Transverse colon (tissue), 4 donors: ENCODE measurements around the gene SLC16A4. TPM values are rescaled to one million over a fixed set of nuclear protein-coding genes. Genes with fewer than 3 reads are reported as not detected.

ENCODE experiments used
- DNase-seq: peaks from one replicate; pipeline ENCODE4 v3.0.0-alpha.2; 2019
- H3K27ac ChIP-seq, 4 donors: fragments of 200-600 bp; sonication (generic); 2 replicates each; pipeline ENCODE4 v1.5.1; 2016 to 2018; ENCODE audit warnings: inconsistent platforms in 4 of 4
- H3K27me3 ChIP-seq: fragments of 200-600 bp; sonication (generic); 2 replicates; pipeline ENCODE4 v1.5.1; 2017; ENCODE audit warnings: inconsistent platforms
- H3K36me3 ChIP-seq, 4 donors: fragments of 200-600 bp; sonication (generic); 2 replicates each; pipeline ENCODE4 v1.5.1; 2017 to 2019; ENCODE audit warnings: inconsistent platforms in 4 of 4
- H3K4me1 ChIP-seq, 4 donors: fragments of 200-600 bp; sonication (generic); 2 replicates each; pipeline ENCODE4 v1.5.1; 2017 to 2020; ENCODE audit warnings: inconsistent platforms in 4 of 4
- H3K4me3 ChIP-seq, 4 donors: fragments of 200-600 bp; sonication (generic); 1 replicate in 1 of 4; 2 replicates in 3 of 4; pipeline versions ENCODE4 v1.5.1 to v1.6.1; 2017 to 2019; ENCODE audit warnings: inconsistent platforms in 4 of 4
- H3K9me3 ChIP-seq, 2 donors: fragments of 200-600 bp; sonication (generic); 2 replicates each; pipeline ENCODE4 v1.5.1; 2017 to 2019; ENCODE audit warnings: inconsistent platforms in 2 of 2
- CTCF ChIP-seq, 5 experiments: fragments of 200-600 bp in 3 of 5; fragments of 450-650 bp in 2 of 5; sonication (generic) in 3 of 5; IDR thresholded peaks; 1 replicate in 2 of 5; 2 replicates in 3 of 5; pipeline ENCODE4 v1.5.1; 2016 to 2017; ENCODE audit warnings: antibody characterized with exemption in 5 of 5, inconsistent platforms in 3 of 5, mild to moderate bottlenecking in 2 of 5, moderate library complexity in 1 of 5
- EP300 ChIP-seq: sonication (generic); formaldehyde crosslinking; IDR thresholded peaks from one replicate; pipeline ENCODE4 v1.6.1; 2017; ENCODE audit warnings: antibody characterized with exemption, low read depth
- POLR2A ChIP-seq: fragments of 450-650 bp; IDR thresholded peaks from one replicate; pipeline ENCODE4 v1.6.1; 2016; ENCODE audit warnings: antibody characterized with exemption, mild to moderate bottlenecking, moderate library complexity
- POLR2AphosphoS5 ChIP-seq, 3 donors: sonication (generic); formaldehyde crosslinking; IDR thresholded peaks; one replicate each; pipeline ENCODE4 v1.6.1; 2016; ENCODE audit warnings: antibody characterized with exemption in 3 of 3
- WGBS, 2 donors: methylation state at CpG; one replicate each; pipeline ENCODE4 v1.1.5; 2018; ENCODE audit warnings: low coverage in 1 of 2; 5-methylcytosine and 5-hydroxymethylcytosine counted together
- in situ Hi-C, 4 donors: fragments of 200-750 bp; cut with MboI; loops; one replicate each; pipeline versions ENCODE4 v1.15.0 to v1.15.1; 2017; ENCODE audit warnings: low sequenced_read_pairs in 3 of 4, low pct_ligation_motif_present in 1 of 4, low pct_unique_long_range_greater_than_20kb in 1 of 4
- intact Hi-C: fragments of 100-400 bp; cut with DNase I; formaldehyde crosslinking; loops from one replicate; pipeline ENCODE4 v1.15.1; 2023; ENCODE audit warnings: low total_unique reads
- total RNA-seq, 4 donors: library from RNA; depleted of rRNA; stranded (reverse); fragments of >200 nt; gene quantifications; one replicate each; pipeline ENCODE4 v1.1.0, GENCODE V29; 2016

Gene SLC16A4
- total RNA-seq, 4 donors from 2014 or later: 1.4 to 3.7 (median 3.2) TPM; not detected in 1

- Histone ChIP-seq H3K36me3 (peaks cover 0 to 20% (median 3%) of the 10 kb centered on the region in 4 donors), H3K27me3 (no peaks in the 10 kb centered on the region), H3K4me1 (peaks cover 0 to 5% (median 2%) of the 10 kb centered on the region in 4 donors), H3K4me3 (no peak overlapping the region), H3K27ac (no peak overlapping the region), H3K9me3 (no peaks in the 10 kb centered on the region)
- 83 to 94% methylated on average over 1 of the region's 1 CpG for WGBS, 2 donors
- in situ Hi-C loops: no loop called here
- TF ChIP-seq POLR2AphosphoS5 (IDR thresholded peaks at IDR 0.05) (no peak), POLR2A (no peak), EP300 (no peak), CTCF (IDR thresholded peaks at IDR 0.05) (no peak)
- intact Hi-C loops: no loop called here
- no peak for DNase-seq
These were observed 29.0 kb downstream of the SLC16A4 start for GRCh38 chr1:110361856-110362255.

DNA sequence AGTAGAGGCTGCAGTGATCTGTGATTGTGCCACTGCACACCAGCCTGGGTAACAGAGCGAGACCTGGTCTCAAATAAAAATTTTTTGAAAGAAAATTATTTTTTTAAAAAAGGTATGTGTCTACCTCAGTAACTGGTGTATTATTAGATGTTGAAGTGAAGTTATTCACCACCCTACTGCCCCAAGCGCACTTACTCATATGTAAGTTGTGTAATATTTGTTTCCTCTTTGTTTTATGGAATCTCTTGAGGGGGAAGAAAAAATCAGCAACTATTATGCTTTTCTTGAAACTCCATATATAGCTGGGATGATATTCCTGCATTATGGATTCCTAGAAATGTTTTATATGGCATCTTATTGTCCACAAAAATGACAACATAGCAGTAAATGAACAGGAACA, 30.4 kb downstream of the SLC16A4 start:
- Histone ChIP-seq H3K4me3 (no peak overlapping the region), H3K36me3 (peaks cover 0 to 12% (median 3%) of the 10 kb centered on the region in 4 donors), H3K27ac (no peak overlapping the region), H3K9me3 (no peaks in the 10 kb centered on the region), H3K27me3 (no peaks in the 10 kb centered on the region), H3K4me1 (peaks cover 0 to 16% (median 6%) of the 10 kb centered on the region in 4 donors)
- in situ Hi-C loops: no loop called here
- intact Hi-C loops: no loop called here
- TF ChIP-seq EP300 (no peak), POLR2A (no peak)
- 91 to 96% methylated on average over 2 of the region's 2 CpGs for WGBS, 2 donors
- DNase-seq: no peak

GRCh38 chr1:110356379-110356778, 34.4 kb downstream of the SLC16A4 start:
- no peak for DNase-seq
- Histone ChIP-seq H3K27ac (peak overlapping the region in 2 of 4 donors; percentile 9 to 16), H3K36me3 (no peaks in the 10 kb centered on the region), H3K27me3 (no peaks in the 10 kb centered on the region), H3K4me3 (no peak overlapping the region), H3K4me1 (peaks cover 0 to 28% (median 7%) of the 10 kb centered on the region in 4 donors), H3K9me3 (no peaks in the 10 kb centered on the region)
- in situ Hi-C loops: no loop called here
- intact Hi-C loops: no loop called here
- 70 to 71% methylated on average over 2 of the region's 2 CpGs for WGBS, 2 donors
- TF ChIP-seq POLR2AphosphoS5 (IDR thresholded peaks at IDR 0.05) (no peak), EP300 (no peak), POLR2A (no peak), CTCF (IDR thresholded peaks at IDR 0.05) (no peak)

DNA sequence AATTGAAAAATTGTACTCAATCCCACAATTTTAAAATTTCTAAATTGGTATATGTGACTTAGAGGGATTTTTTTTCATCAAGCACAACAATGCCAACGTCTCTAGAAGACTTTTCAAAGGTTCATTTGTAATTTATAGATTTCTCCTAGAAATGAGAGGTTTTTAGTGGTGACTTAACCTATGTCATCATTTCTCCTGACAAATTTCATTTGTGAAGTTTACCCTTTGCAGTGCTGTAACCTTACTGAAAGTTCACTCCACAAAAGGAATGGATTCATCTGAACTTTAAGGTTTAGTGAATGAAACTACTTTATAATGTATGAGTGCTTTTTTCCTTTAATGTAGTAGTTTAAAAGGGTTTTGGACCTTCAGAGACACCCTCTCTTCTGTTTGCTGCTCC, 35.5 kb downstream of the SLC16A4 start:
- Histone ChIP-seq H3K27ac (no peak overlapping the region), H3K27me3 (no peaks in the 10 kb centered on the region), H3K36me3 (no peaks in the 10 kb centered on the region), H3K9me3 (no peaks in the 10 kb centered on the region), H3K4me3 (no peak overlapping the region), H3K4me1 (peaks cover 0 to 38% (median 10%) of the 10 kb centered on the region in 4 donors)
- WGBS, 2 donors: 62% methylated on average over 1 of the region's 1 CpG; no CpG with 5 or more reads in 1 of the 2 donors
- in situ Hi-C loops (no loop called here), intact Hi-C loops (no loop called here)
- no peak for DNase-seq
- TF ChIP-seq POLR2AphosphoS5 (IDR thresholded peaks at IDR 0.05) (no peak), CTCF (IDR thresholded peaks at IDR 0.05) (no peak), POLR2A (no peak), EP300 (no peak)

DNA sequence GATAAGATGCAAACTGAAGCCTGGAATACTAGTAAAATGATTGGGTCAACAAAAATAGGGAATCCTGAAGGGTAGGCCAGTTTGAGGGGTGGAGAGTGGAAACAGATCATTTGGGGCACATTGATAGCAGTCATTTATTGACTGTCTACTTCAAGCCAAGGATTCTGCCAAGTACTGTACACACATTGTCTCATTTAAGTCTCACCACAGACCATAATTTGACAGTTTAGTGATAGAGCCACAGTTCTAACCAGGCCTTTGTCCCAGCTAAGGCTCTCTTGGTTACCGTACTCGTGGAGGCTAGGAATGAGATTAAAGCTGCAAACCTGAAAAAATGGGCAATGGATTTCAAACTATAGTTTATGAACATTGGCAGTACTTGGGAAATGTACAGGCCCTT, 40.5 kb downstream of the SLC16A4 start:
- no peaks in the 10 kb centered on the region for H3K9me3 ChIP-seq
- 92 to 100% methylated on average over 2 of the region's 2 CpGs for WGBS, 2 donors
- in situ Hi-C loops: no loop called here

More for the DNA sequence above, 40.5 kb downstream of the SLC16A4 start:
- no peak for DNase-seq
- no peak for TF ChIP-seq EP300
- no peak for TF ChIP-seq CTCF (IDR thresholded peaks at IDR 0.05)
- TF ChIP-seq POLR2A: no peak
- no peak for TF ChIP-seq POLR2AphosphoS5 (IDR thresholded peaks at IDR 0.05)
- Histone ChIP-seq H3K4me1 (peaks cover 4 to 70% (median 27%) of the 10 kb centered on the region in 4 donors), H3K27ac (no peak overlapping the region), H3K27me3 (no peaks in the 10 kb centered on the region), H3K4me3 (no peak overlapping the region), H3K36me3 (peaks cover 0 to 8% (median 4%) of the 10 kb centered on the region in 4 donors)
- intact Hi-C loops: no loop called here
